Activated naive CD8-positive, alpha-beta T cell treated with anti-CD3 and anti-CD28 coated beads, Interleukin-2, amount 50 U/mL, for 24 hours (primary cell): ENCODE results near the gene LMO1.

ENCODE experiments used
- ATAC-seq: fragments of 150-1000 bp; cut with Tn5 transposase; one replicate; pipeline ENCODE4 v1.10.0; 2021
- DNase-seq: peaks from one replicate; pipeline ENCODE4 v3.0.0; 2021
- H3K27ac Mint-ChIP-seq: one replicate; pipeline ENCODE4 v1.8.0; 2021; ENCODE audit warnings: mild to moderate bottlenecking, mixed read lengths
- H3K27me3 Mint-ChIP-seq: one replicate; pipeline ENCODE4 v1.8.0; 2021; ENCODE audit warnings: mixed read lengths
- H3K36me3 Mint-ChIP-seq: one replicate; pipeline ENCODE4 v1.8.0; 2021; ENCODE audit warnings: low read depth, mixed read lengths
- H3K4me1 Mint-ChIP-seq: one replicate; pipeline ENCODE4 v1.8.0; 2021; ENCODE audit warnings: mixed read lengths
- H3K4me3 Mint-ChIP-seq: one replicate; pipeline ENCODE4 v1.8.0; 2021; ENCODE audit warnings: mild to moderate bottlenecking, moderate library complexity, mixed read lengths
- H3K9me3 Mint-ChIP-seq: one replicate; pipeline ENCODE4 v1.8.0; 2021; ENCODE audit warnings: mixed read lengths

Gene LMO1

GRCh38 chr11:8281266-8281665, 17.6 kb upstream of the LMO1 start:
- Mint-ChIP-seq H3K27ac (no peak overlapping the region), H3K27me3 (peaks cover 8% of the 10 kb centered on the region), H3K4me1 (no peaks in the 10 kb centered on the region), H3K9me3 (no peaks in the 10 kb centered on the region), H3K36me3 (no peaks in the 10 kb centered on the region), H3K4me3 (no peak overlapping the region)
- DNase-seq (no peak), ATAC-seq (no peak)

- H3K9me3 Mint-ChIP-seq, result no peaks in the 10 kb centered on the region
- H3K27me3 Mint-ChIP-seq, result peaks cover 11% of the 10 kb centered on the region
- no peak overlapping the region for H3K4me3 Mint-ChIP-seq
- H3K4me1 Mint-ChIP-seq, result no peaks in the 10 kb centered on the region
- no peak overlapping the region for H3K27ac Mint-ChIP-seq
- no peaks in the 10 kb centered on the region for H3K36me3 Mint-ChIP-seq
- ATAC-seq (no peak), DNase-seq (no peak)
Measured at GRCh38 chr11:8277691-8278090, 14.0 kb upstream of the LMO1 start.

- Mint-ChIP-seq H3K4me1 (no peaks in the 10 kb centered on the region), H3K4me3 (no peak overlapping the region), H3K27ac (no peak overlapping the region), H3K27me3 (peaks cover 23% of the 10 kb centered on the region), H3K36me3 (no peaks in the 10 kb centered on the region), H3K9me3 (no peaks in the 10 kb centered on the region)
- ATAC-seq (no peak), DNase-seq (no peak)
Measured at GRCh38 chr11:8276528-8276927, 12.8 kb upstream of the LMO1 start.

GRCh38 chr11:8273287-8273686, 9.6 kb upstream of the LMO1 start:
- no peak for ATAC-seq
- Mint-ChIP-seq H3K9me3 (no peaks in the 10 kb centered on the region), H3K36me3 (no peaks in the 10 kb centered on the region), H3K4me1 (peaks cover 2% of the 10 kb centered on the region), H3K27ac (no peak overlapping the region), H3K27me3 (peaks cover 49% of the 10 kb centered on the region), H3K4me3 (no peak overlapping the region)
- no peak for DNase-seq

- DNase-seq, result no peak
- H3K27me3 Mint-ChIP-seq, result peaks cover 59% of the 10 kb centered on the region
- ATAC-seq, result no peak
- no peaks in the 10 kb centered on the region for H3K36me3 Mint-ChIP-seq
- H3K4me3 Mint-ChIP-seq, result no peak overlapping the region
- no peaks in the 10 kb centered on the region for H3K9me3 Mint-ChIP-seq
- peaks cover 2% of the 10 kb centered on the region for H3K4me1 Mint-ChIP-seq
- H3K27ac Mint-ChIP-seq, result no peak overlapping the region
Measured at GRCh38 chr11:8271106-8271886, 7.6 kb upstream of the LMO1 start.

- peaks cover 2% of the 10 kb centered on the region for H3K4me1 Mint-ChIP-seq
- no peak overlapping the region for H3K27ac Mint-ChIP-seq
- H3K4me3 Mint-ChIP-seq, result no peak overlapping the region
- H3K27me3 Mint-ChIP-seq, result peaks cover 68% of the 10 kb centered on the region
- H3K9me3 Mint-ChIP-seq, result no peaks in the 10 kb centered on the region
- no peak for DNase-seq
- ATAC-seq, result no peak
- H3K36me3 Mint-ChIP-seq, result no peaks in the 10 kb centered on the region
Measured at GRCh38 chr11:8269636-8270035, 6.0 kb upstream of the LMO1 start.

- no peak for DNase-seq
- ATAC-seq, result peak; percentile 24
- H3K27ac Mint-ChIP-seq, result no peak overlapping the region
- H3K4me3 Mint-ChIP-seq, result peak overlapping the region; percentile 59
- H3K9me3 Mint-ChIP-seq, result no peaks in the 10 kb centered on the region
- H3K27me3 Mint-ChIP-seq, result peaks cover 71% of the 10 kb centered on the region
- no peaks in the 10 kb centered on the region for H3K36me3 Mint-ChIP-seq
- peaks cover 4% of the 10 kb centered on the region for H3K4me1 Mint-ChIP-seq
Measured at GRCh38 chr11:8268530-8269400, 5.1 kb upstream of the LMO1 start.

GRCh38 chr11:8267831-8268529, 4.3 kb upstream of the LMO1 start:
- Mint-ChIP-seq H3K9me3 (no peaks in the 10 kb centered on the region), H3K4me1 (peaks cover 9% of the 10 kb centered on the region), H3K27ac (no peak overlapping the region), H3K27me3 (peaks cover 75% of the 10 kb centered on the region), H3K4me3 (peak overlapping the region; percentile 29), H3K36me3 (no peaks in the 10 kb centered on the region)
- DNase-seq, result peak; percentile 21
- ATAC-seq, result peak; percentile 15

- Mint-ChIP-seq H3K4me3 (no peak overlapping the region), H3K27me3 (peaks cover 71% of the 10 kb centered on the region), H3K9me3 (no peaks in the 10 kb centered on the region), H3K4me1 (peaks cover 9% of the 10 kb centered on the region), H3K27ac (no peak overlapping the region), H3K36me3 (no peaks in the 10 kb centered on the region)
- ATAC-seq (no peak), DNase-seq (no peak)
Measured at GRCh38 chr11:8267280-8267679, 3.6 kb upstream of the LMO1 start.

- Mint-ChIP-seq H3K27ac (no peak overlapping the region), H3K9me3 (no peaks in the 10 kb centered on the region), H3K27me3 (peaks cover 71% of the 10 kb centered on the region), H3K36me3 (no peaks in the 10 kb centered on the region), H3K4me1 (peaks cover 9% of the 10 kb centered on the region), H3K4me3 (no peak overlapping the region)
- DNase-seq (no peak), ATAC-seq (no peak)
Measured at GRCh38 chr11:8266246-8267241, 2.9 kb upstream of the LMO1 start.

- Mint-ChIP-seq H3K4me3 (no peak overlapping the region), H3K4me1 (peaks cover 9% of the 10 kb centered on the region), H3K36me3 (no peaks in the 10 kb centered on the region), H3K27me3 (peaks cover 72% of the 10 kb centered on the region), H3K27ac (no peak overlapping the region), H3K9me3 (no peaks in the 10 kb centered on the region)
- no peak for ATAC-seq
- no peak for DNase-seq
Measured at GRCh38 chr11:8265681-8266241, 2.1 kb upstream of the LMO1 start.

- DNase-seq (no peak), ATAC-seq (no peak)
- H3K27me3 Mint-ChIP-seq, result peaks cover 59% of the 10 kb centered on the region
- H3K4me1 Mint-ChIP-seq, result peaks cover 7% of the 10 kb centered on the region
- H3K27ac Mint-ChIP-seq, result no peak overlapping the region
- no peaks in the 10 kb centered on the region for H3K9me3 Mint-ChIP-seq
- H3K36me3 Mint-ChIP-seq, result no peaks in the 10 kb centered on the region
- peak overlapping the region; percentile 62 for H3K4me3 Mint-ChIP-seq
Measured at GRCh38 chr11:8263109-8263768, 439 bp downstream of the LMO1 start.

- Mint-ChIP-seq H3K36me3 (no peaks in the 10 kb centered on the region), H3K9me3 (no peaks in the 10 kb centered on the region), H3K27me3 (peaks cover 56% of the 10 kb centered on the region), H3K4me3 (peak overlapping the region; percentile 62), H3K4me1 (peaks cover 7% of the 10 kb centered on the region), H3K27ac (no peak overlapping the region)
- peak; percentile 34 for DNase-seq
- peak; percentile 23 for ATAC-seq
Measured at GRCh38 chr11:8262552-8263108, 1.0 kb downstream of the LMO1 start.
